Lower leg skin (tissue), 4 donors: Measurements from ENCODE around the gene TLL1. TPM values are rescaled to one million over a fixed set of nuclear protein-coding genes. Genes with fewer than 3 reads are reported as not detected.

Experiments
- DNase-seq, 2 donors: peaks; one replicate each; pipeline ENCODE4 v3.0.0-alpha.2; 2019; ENCODE audit warnings: low spot score in 2 of 2
- H3K4me3 ChIP-seq: fragments of 200-600 bp; sonication (generic); 2 replicates; pipeline ENCODE4 v1.5.1; 2017; ENCODE audit warnings: mild to moderate bottlenecking, low read depth; ENCODE audit not compliant: poor library complexity, severe bottlenecking
- CTCF ChIP-seq, 3 donors: fragments of 450-650 bp; IDR thresholded peaks; one replicate each; pipeline ENCODE4 v1.5.1; 2016; ENCODE audit warnings: antibody characterized with exemption in 3 of 3, mild to moderate bottlenecking in 3 of 3, moderate library complexity in 2 of 3
- POLR2A ChIP-seq, 2 donors: fragments of 450-650 bp; IDR thresholded peaks; one replicate each; pipeline ENCODE4 v1.6.1; 2016 to 2017; ENCODE audit warnings: antibody characterized with exemption in 2 of 2, mild to moderate bottlenecking in 1 of 2, moderate library complexity in 1 of 2
- WGBS, 2 donors: methylation state at CpG; one replicate each; pipeline ENCODE4 v1.1.5; 2018; 5-methylcytosine and 5-hydroxymethylcytosine counted together
- intact Hi-C: fragments of 100-400 bp; cut with DNase I; formaldehyde crosslinking; loops from one replicate; pipeline ENCODE4 v1.15.0; 2023; ENCODE audit warnings: low total_unique reads
- total RNA-seq, 4 donors: library from RNA; depleted of rRNA; stranded (reverse); fragments of >200 nt; gene quantifications; one replicate each; pipeline ENCODE4 v1.1.0, GENCODE V29; 2016

The TLL1 gene
- total RNA-seq, 4 donors from 2014 or later: 1.8 to 10.5 (median 4.7) TPM

DNA sequence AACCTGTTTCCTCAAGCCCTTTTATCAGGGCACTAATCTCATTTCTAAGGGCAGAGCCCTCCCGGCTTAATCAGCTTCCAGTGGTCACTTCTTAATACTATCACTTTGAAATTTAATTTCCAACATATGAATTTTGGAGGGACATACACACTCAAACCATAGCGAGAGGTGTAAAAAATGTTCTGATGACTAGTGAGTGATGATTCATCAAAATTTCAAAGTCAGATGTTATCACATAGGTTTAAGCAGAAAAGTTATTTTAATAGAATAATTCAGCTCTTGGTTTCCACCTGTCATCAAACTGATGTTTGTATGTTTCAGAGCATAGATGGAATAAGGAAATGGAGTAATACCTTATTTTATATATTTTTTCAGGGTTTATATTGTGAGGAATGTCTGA lies 161.9 kb downstream of the TLL1 start:
- WGBS, 2 donors: 78 to 89% methylated on average over 2 of the region's 2 CpGs
- TF ChIP-seq POLR2A (IDR thresholded peaks at IDR 0.05) (no peak), CTCF (IDR thresholded peaks at IDR 0.05) (no peak)
- no peak for DNase-seq
- intact Hi-C loops: no loop called here
- H3K4me3 ChIP-seq: no peak overlapping the region

DNA sequence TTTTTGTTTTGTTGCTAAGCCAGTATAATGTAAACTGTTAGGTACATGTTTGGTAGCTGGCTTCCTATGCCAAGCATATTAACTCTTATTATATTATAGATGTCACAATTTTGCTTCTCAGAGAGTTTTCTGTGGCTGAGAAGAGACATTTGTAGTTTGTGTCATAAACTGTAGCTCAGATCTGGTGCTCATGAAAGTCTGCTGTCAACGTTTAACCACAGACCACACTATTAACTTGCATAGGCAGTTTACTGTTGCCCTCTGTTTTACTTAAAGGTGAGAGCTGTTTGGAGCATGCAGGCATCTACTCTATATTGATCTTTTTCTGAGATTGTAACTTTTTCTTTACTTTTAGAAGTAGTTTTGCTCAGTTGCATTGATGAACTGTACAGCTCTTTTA lies 166.8 kb downstream of the TLL1 start:
- no peak overlapping the region for H3K4me3 ChIP-seq
- TF ChIP-seq CTCF (IDR thresholded peaks at IDR 0.05) (no peak), POLR2A (IDR thresholded peaks at IDR 0.05) (no peak)
- intact Hi-C loops: no loop called here
- no peak for DNase-seq
- 33 to 44% methylated on average over 1 of the region's 1 CpG for whole genome bisulfite sequencing, 2 donors

DNA sequence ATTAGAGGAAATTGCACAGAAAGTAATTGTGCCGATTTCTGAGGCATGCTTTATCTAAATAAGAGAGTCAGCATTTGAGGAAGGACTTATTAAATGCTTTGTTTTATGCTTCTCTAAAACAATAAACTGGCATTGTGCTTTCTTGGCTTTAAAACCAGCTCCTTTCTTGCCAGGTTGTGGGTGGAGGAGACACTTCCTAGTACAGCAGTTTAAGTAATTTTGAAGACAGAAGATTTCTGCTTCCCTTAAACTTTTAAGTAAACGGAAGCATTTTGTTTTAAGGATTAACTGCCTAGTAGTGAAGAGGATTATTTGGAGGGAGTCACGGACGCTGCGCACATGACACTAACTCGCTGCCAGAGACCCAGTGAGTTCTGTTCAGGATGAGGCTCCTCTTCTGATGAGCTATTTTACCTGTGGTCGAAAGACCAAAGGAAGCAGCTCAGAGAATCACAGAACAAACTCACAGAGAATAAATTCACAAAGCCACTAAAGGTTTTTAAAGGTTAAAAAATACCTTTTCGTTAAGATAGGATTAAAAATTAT lies 169.5 kb downstream of the TLL1 start:
- TF ChIP-seq POLR2A (IDR thresholded peaks at IDR 0.05): no peak
- no peak for TF ChIP-seq CTCF (IDR thresholded peaks at IDR 0.05)
- intact Hi-C loops: no loop called here
- no peak for DNase-seq
- WGBS, 2 donors: 42 to 49% methylated on average over 8 of the region's 8 CpGs
- no peak overlapping the region for H3K4me3 ChIP-seq

DNA sequence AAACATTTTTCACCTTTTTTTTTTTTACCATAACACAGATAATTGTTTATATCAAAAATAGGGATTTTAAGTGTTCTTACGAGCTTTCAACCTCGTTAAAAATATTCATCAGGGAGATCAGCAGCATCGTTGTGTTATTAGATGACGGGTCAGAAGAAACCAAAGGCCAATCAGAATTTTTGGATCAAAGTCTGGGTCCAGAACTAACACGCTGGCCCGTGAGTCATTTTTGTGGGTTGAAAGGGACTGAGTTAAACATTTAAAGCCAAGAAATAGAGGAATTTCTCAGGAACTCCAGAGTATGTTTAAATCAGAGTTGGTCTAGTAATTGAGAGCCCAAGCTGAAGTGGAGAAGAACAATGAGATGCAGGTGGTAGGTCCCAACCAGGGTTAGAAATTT lies 170.8 kb downstream of the TLL1 start:
- WGBS, 2 donors: 88 to 91% methylated on average over 6 of the region's 6 CpGs
- H3K4me3 ChIP-seq: no peak overlapping the region
- intact Hi-C loops: no loop called here
- TF ChIP-seq CTCF (IDR thresholded peaks at IDR 0.05): no peak
- no peak for TF ChIP-seq POLR2A (IDR thresholded peaks at IDR 0.05)
- no peak for DNase-seq

GRCh38 chr4:166044871-166045270 lies 171.8 kb downstream of the TLL1 start:
- H3K4me3 ChIP-seq: no peak overlapping the region
- no peak for DNase-seq
- TF ChIP-seq CTCF (IDR thresholded peaks at IDR 0.05) (no peak), POLR2A (IDR thresholded peaks at IDR 0.05) (no peak)
- intact Hi-C loops: no loop called here

GRCh38 chr4:166045457-166045856 lies 172.4 kb downstream of the TLL1 start:
- intact Hi-C loops: no loop called here
- no peak overlapping the region for H3K4me3 ChIP-seq
- TF ChIP-seq POLR2A (IDR thresholded peaks at IDR 0.05) (no peak), CTCF (IDR thresholded peaks at IDR 0.05) (no peak)
- no peak for DNase-seq
- WGBS, 2 donors: 77 to 79% methylated on average over 9 of the region's 9 CpGs
